ENCODE results near the gene LHX5. TPM values are rescaled to one million over a fixed set of nuclear protein-coding genes. Genes with fewer than 3 reads are reported as not detected.

LHX5 gene
- total RNA-seq, 1 experiment from 2014 or later: not detected

DNA sequence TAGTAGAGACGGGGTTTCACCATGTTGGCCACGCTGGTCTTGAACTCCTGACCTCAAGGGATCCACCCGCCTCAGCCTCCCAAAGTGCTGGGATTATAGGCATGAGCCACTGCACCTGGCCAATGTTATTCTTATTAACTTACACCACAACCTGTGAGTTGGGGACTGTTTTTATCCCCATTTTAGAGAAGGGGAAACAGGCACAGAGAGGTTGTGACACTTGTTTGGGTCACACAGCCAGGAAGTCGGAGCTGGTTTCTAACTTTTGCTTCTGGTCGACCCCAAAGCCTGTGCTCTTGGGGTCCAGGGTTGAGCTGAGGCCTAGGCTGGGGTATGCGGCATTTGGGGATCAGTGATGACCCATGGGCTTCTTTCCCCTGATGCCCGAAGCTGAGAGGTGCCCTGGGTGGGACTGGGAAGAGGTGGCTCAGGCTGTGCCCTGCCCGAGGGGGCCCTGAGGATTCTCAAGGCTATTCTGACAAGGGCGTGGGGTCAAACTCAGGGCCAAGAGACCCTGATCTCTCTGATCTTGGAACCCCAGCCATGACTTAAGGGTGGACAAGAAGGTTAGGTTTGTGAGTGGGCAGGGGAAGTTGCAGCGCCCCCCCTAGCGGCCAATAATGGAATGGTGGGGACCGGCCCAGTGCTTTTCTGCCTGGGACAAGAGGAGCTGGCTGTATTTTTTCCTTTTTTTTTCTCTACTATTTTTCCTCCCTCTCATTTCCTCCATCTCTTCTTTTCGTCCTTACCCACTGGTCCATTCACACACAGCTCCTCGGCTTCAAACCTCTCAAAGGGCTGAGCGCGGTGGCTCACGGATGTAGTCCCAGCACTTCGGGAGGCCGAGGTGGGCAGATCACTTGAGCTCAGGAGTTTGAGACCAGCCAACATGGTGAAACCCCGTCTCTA lies 46.5 kb downstream of the LHX5 start:
- DNase-seq: peak; percentile 77
- Mint-ChIP-seq H3K9me3 (ENCODE audit: low read depth, unreplicated experiment) (peaks cover 3% of the 10 kb centered on the region), H3K27me3 (ENCODE audit: unreplicated experiment) (peaks cover 9% of the 10 kb centered on the region), H3K36me3 (ENCODE audit: insufficient read depth, unreplicated experiment) (peaks cover 16% of the 10 kb centered on the region), H3K27ac (ENCODE audit: unreplicated experiment) (no peak overlapping the region), H3K4me3 (ENCODE audit: low read depth, unreplicated experiment) (no peak overlapping the region), H3K4me1 (ENCODE audit: low read depth, unreplicated experiment) (peaks cover 15% of the 10 kb centered on the region)
- CTCF ChIA-PET: interaction anchor here (0.6 to 1.0 kb wide), 10 partner anchors 9 to 473 kb away, joined by 3 to 6 read pairs (median 3); partner anchors contain the start of gene TPCN1
- TF ChIP-seq, protein P1, sequence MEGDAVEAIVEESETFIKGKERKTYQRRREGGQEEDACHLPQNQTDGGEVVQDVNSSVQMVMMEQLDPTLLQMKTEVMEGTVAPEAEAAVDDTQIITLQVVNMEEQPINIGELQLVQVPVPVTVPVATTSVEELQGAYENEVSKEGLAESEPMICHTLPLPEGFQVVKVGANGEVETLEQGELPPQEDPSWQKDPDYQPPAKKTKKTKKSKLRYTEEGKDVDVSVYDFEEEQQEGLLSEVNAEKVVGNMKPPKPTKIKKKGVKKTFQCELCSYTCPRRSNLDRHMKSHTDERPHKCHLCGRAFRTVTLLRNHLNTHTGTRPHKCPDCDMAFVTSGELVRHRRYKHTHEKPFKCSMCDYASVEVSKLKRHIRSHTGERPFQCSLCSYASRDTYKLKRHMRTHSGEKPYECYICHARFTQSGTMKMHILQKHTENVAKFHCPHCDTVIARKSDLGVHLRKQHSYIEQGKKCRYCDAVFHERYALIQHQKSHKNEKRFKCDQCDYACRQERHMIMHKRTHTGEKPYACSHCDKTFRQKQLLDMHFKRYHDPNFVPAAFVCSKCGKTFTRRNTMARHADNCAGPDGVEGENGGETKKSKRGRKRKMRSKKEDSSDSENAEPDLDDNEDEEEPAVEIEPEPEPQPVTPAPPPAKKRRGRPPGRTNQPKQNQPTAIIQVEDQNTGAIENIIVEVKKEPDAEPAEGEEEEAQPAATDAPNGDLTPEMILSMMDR (IDR thresholded peaks at IDR 0.05; ENCODE audit: unreplicated experiment): peak; percentile 90
- intact Hi-C loops (cut with micrococcal nuclease; ENCODE audit: unreplicated experiment): loop anchor here (1.0 to 5.0 kb wide), 2 partner anchors 113 to 228 kb away; no protein-coding TSS in a partner anchor
- BruUV-seq (replicated peaks): no TSS peak

DNA sequence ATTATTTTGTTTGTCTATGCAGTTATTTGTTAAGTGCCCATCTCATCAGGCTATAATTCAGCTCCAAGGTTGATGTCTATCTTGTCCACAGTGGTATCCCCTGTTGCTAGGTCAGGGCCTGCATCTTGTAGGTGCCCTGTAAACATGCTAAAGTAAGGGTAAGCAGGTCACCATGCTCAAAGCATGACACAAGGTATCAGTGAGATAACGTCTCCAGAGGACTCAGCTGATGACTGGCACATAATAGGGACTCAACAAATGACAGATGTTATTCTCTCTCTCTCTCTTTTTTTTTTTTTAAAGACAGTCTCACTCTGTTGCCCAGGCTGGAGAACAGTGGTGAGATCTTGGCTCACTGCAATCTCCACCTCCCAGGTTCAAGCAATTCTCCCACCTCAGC lies 47.2 kb downstream of the LHX5 start:
- DNase-seq: no peak
- TF ChIP-seq, protein P1 (IDR thresholded peaks at IDR 0.05; ENCODE audit: unreplicated experiment): no peak
- CTCF ChIA-PET: interaction anchor here (0.6 kb wide), 1 partner anchor 1869 kb away, joined by 3 read pairs; no protein-coding TSS in a partner anchor
- H3K27ac Mint-ChIP-seq (ENCODE audit: unreplicated experiment): peak overlapping the region; percentile 42
- H3K9me3 Mint-ChIP-seq (ENCODE audit: low read depth, unreplicated experiment): no peaks in the 10 kb centered on the region
- BruUV-seq (replicated peaks): no TSS peak
- peaks cover 16% of the 10 kb centered on the region for H3K36me3 Mint-ChIP-seq (ENCODE audit: insufficient read depth, unreplicated experiment)
- peaks cover 2% of the 10 kb centered on the region for H3K27me3 Mint-ChIP-seq (ENCODE audit: unreplicated experiment)
- H3K4me1 Mint-ChIP-seq (ENCODE audit: low read depth, unreplicated experiment): peaks cover 16% of the 10 kb centered on the region
- intact Hi-C loops (cut with micrococcal nuclease; ENCODE audit: unreplicated experiment): loop anchor here (5.0 kb wide), 1 partner anchor 227 kb away; no protein-coding TSS in a partner anchor
- no peak overlapping the region for H3K4me3 Mint-ChIP-seq (ENCODE audit: low read depth, unreplicated experiment)

DNA sequence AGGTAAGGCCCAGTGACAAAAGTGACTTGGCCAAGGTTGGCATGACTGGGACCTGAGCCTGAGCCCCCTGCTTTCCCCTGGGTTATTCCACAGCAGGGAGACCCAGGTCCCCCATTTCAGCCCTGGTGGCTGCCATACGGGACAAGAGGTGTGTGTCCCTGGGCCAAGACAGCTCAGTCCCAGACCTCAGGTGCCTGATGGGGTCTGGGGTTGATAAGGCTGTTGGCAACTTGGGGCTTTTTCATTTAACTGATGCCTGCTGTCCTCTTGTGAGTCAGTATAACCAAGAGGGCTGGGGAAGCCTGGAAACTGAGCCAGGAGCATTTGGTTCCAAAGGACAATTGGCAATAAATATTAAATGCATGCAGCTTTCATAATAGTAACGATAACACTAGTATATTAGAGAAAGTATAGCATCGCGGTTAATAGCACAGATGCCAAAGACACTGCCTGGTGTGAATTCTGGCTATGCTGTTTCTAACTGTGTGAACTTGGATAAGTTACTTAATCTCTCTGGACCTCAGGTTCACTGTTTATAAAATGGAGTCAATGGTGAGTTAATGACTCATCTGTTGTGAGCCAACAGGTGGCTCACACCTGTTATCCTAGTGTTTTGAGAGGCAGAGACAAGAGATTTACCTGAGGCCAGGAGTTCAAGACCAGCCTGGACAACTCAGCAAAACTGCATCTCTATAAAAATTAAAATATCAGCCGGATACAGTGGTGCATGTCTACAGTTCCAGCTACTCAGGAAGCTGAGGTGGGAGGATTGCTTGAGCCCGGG lies 48.6 kb downstream of the LHX5 start:
- DNase-seq: no peak
- no TSS peak for BruUV-seq (replicated peaks)
- Mint-ChIP-seq H3K27ac (ENCODE audit: unreplicated experiment) (no peak overlapping the region), H3K27me3 (ENCODE audit: unreplicated experiment) (no peaks in the 10 kb centered on the region), H3K4me3 (ENCODE audit: low read depth, unreplicated experiment) (peak overlapping the region; percentile 87), H3K9me3 (ENCODE audit: low read depth, unreplicated experiment) (no peaks in the 10 kb centered on the region), H3K4me1 (ENCODE audit: low read depth, unreplicated experiment) (peaks cover 26% of the 10 kb centered on the region), H3K36me3 (ENCODE audit: insufficient read depth, unreplicated experiment) (peaks cover 18% of the 10 kb centered on the region)
- TF ChIP-seq, protein P1 (IDR thresholded peaks at IDR 0.05; ENCODE audit: unreplicated experiment): no peak
- intact Hi-C loops (cut with micrococcal nuclease; ENCODE audit: unreplicated experiment): loop anchor here (5.0 kb wide), 1 partner anchor 226 kb away; no protein-coding TSS in a partner anchor
- CTCF ChIA-PET: interaction anchor here (0.6 to 1.6 kb wide), 3 partner anchors 9 to 88 kb away, joined by 3 to 6 read pairs (median 3); partner anchors contain the start of gene SLC8B1
